ENCODE results near the gene VPS13C. TPM values are rescaled to one million over a fixed set of nuclear protein-coding genes. Genes with fewer than 3 reads are reported as not detected.

The VPS13C gene
- total RNA-seq, 8 experiments from 2014 or later = 31.2 to 166 (median 63.2) TPM

- in situ Hi-C loops (cut with MboI; ENCODE audit: low pct_unique_long_range_greater_than_20kb in 2 of 9, low sequenced_read_pairs in 9 of 9, unreplicated experiment in 9 of 9) = loop anchor here in 5 of 9 experiments (25.0 kb wide), 4 partner anchors 642 to 1467 kb away; no protein-coding TSS in a partner anchor
- ATAC-seq (replicated peaks in 6 of 8) = no peak
- Histone ChIP-seq H3K4me3 (no peak overlapping the region), H3K4me1 (replicated peaks in 1 of 2) (no peaks in the 10 kb centered on the region), H3K27ac (no peak overlapping the region)
- WGBS, 10 experiments = 45 to 100% (median 85%) methylated on average over 1 to 6 of the region's 6 CpGs; no CpG with 5 or more reads in 2 of the 10 experiments
Measured at GRCh38 chr15:61828860-61829513, 231.3 kb downstream of the VPS13C start.

GRCh38 chr15:61828008-61828407, 232.2 kb downstream of the VPS13C start:
- 79 to 100% (median 92%) methylated on average over 1 to 7 of the region's 13 CpGs; no CpG with 5 or more reads in 5 of the 10 experiments for WGBS, 10 experiments
- Histone ChIP-seq H3K27ac (no peak overlapping the region), H3K4me1 (replicated peaks in 1 of 2) (no peaks in the 10 kb centered on the region), H3K4me3 (no peak overlapping the region)
- in situ Hi-C loops (cut with MboI; ENCODE audit: low pct_unique_long_range_greater_than_20kb in 2 of 9, low sequenced_read_pairs in 9 of 9, unreplicated experiment in 9 of 9) = loop anchor here in 5 of 9 experiments (25.0 kb wide), 4 partner anchors 641 to 1466 kb away; no protein-coding TSS in a partner anchor
- ATAC-seq (replicated peaks in 6 of 8) = no peak

- Histone ChIP-seq H3K4me3 (no peak overlapping the region), H3K4me1 (replicated peaks in 1 of 2) (no peaks in the 10 kb centered on the region), H3K27ac (no peak overlapping the region)
- in situ Hi-C loops (cut with MboI; ENCODE audit: low pct_unique_long_range_greater_than_20kb in 2 of 9, low sequenced_read_pairs in 9 of 9, unreplicated experiment in 9 of 9) = loop anchor here in 5 of 9 experiments (25.0 kb wide), 4 partner anchors 640 to 1465 kb away; no protein-coding TSS in a partner anchor
- no peak for ATAC-seq (replicated peaks in 6 of 8)
- WGBS, 10 experiments = 0 to 86% (median 80%) methylated on average over 1 of the region's 1 CpG; no CpG with 5 or more reads in 5 of the 10 experiments
Measured at GRCh38 chr15:61827131-61827530, 233.1 kb downstream of the VPS13C start.

GRCh38 chr15:61824291-61824690, 236.0 kb downstream of the VPS13C start:
- Histone ChIP-seq H3K27ac (no peak overlapping the region), H3K4me3 (no peak overlapping the region), H3K4me1 (replicated peaks in 1 of 2) (no peaks in the 10 kb centered on the region)
- WGBS, 10 experiments = 0% methylated on average over 1 of the region's 1 CpG; no CpG with 5 or more reads in 2 of the 10 experiments
- in situ Hi-C loops (cut with MboI; ENCODE audit: low pct_unique_long_range_greater_than_20kb in 2 of 9, low sequenced_read_pairs in 9 of 9, unreplicated experiment in 9 of 9) = no loop called here
- ATAC-seq (replicated peaks in 6 of 8) = no peak

- in situ Hi-C loops (cut with MboI; ENCODE audit: low pct_unique_long_range_greater_than_20kb in 2 of 9, low sequenced_read_pairs in 9 of 9, unreplicated experiment in 9 of 9) = no loop called here
- Histone ChIP-seq H3K27ac (no peak overlapping the region), H3K4me1 (replicated peaks in 1 of 2) (peaks cover 6 to 7% of the 10 kb centered on the region in 2 donors), H3K4me3 (no peak overlapping the region)
- WGBS, 10 experiments = 0 to 100% (median 79%) methylated on average over 1 to 2 of the region's 3 CpGs; no CpG with 5 or more reads in 2 of the 10 experiments
- ATAC-seq (replicated peaks in 6 of 8) = no peak
Measured at GRCh38 chr15:61822511-61822910, 237.7 kb downstream of the VPS13C start.

GRCh38 chr15:61820951-61821350, 239.3 kb downstream of the VPS13C start:
- no peak for ATAC-seq (replicated peaks in 6 of 8)
- in situ Hi-C loops (cut with MboI; ENCODE audit: low pct_unique_long_range_greater_than_20kb in 2 of 9, low sequenced_read_pairs in 9 of 9, unreplicated experiment in 9 of 9) = no loop called here
- H3K27ac ChIP-seq = no peak overlapping the region
- peaks cover 10 to 18% of the 10 kb centered on the region in 2 donors for H3K4me1 ChIP-seq (replicated peaks in 1 of 2)
- H3K4me3 ChIP-seq = no peak overlapping the region
- 20 to 100% (median 80%) methylated on average over 1 to 3 of the region's 4 CpGs; no CpG with 5 or more reads in 5 of the 10 experiments for WGBS, 10 experiments

- Histone ChIP-seq H3K27ac (no peak overlapping the region), H3K4me3 (no peak overlapping the region), H3K4me1 (replicated peaks in 1 of 2) (peaks cover 10 to 18% of the 10 kb centered on the region in 2 donors)
- ATAC-seq (replicated peaks in 6 of 8) = no peak
- in situ Hi-C loops (cut with MboI; ENCODE audit: low pct_unique_long_range_greater_than_20kb in 2 of 9, low sequenced_read_pairs in 9 of 9, unreplicated experiment in 9 of 9) = no loop called here
- WGBS, 10 experiments = 40 to 100% (median 88%) methylated on average over 1 to 9 of the region's 9 CpGs; no CpG with 5 or more reads in 2 of the 10 experiments
Measured at GRCh38 chr15:61820212-61820611, 240.0 kb downstream of the VPS13C start.

- no peak for ATAC-seq (replicated peaks in 6 of 8)
- H3K4me3 ChIP-seq = no peak overlapping the region
- in situ Hi-C loops (cut with MboI; ENCODE audit: low pct_unique_long_range_greater_than_20kb in 2 of 9, low sequenced_read_pairs in 9 of 9, unreplicated experiment in 9 of 9) = no loop called here
- no peak overlapping the region for H3K27ac ChIP-seq
- WGBS, 10 experiments = 40 to 100% (median 95%) methylated on average over 1 to 6 of the region's 9 CpGs; no CpG with 5 or more reads in 6 of the 10 experiments
- H3K4me1 ChIP-seq (replicated peaks in 1 of 2) = peaks cover 10 to 18% of the 10 kb centered on the region in 2 donors
Measured at GRCh38 chr15:61819386-61819785, 240.9 kb downstream of the VPS13C start.

- WGBS, 10 experiments = 32 to 100% (median 100%) methylated on average over 1 to 2 of the region's 2 CpGs; no CpG with 5 or more reads in 4 of the 10 experiments
- no peak overlapping the region for H3K4me3 ChIP-seq
- peaks cover 10 to 18% of the 10 kb centered on the region in 2 donors for H3K4me1 ChIP-seq (replicated peaks in 1 of 2)
- no peak overlapping the region for H3K27ac ChIP-seq
- ATAC-seq (replicated peaks in 6 of 8) = no peak
- in situ Hi-C loops (cut with MboI; ENCODE audit: low pct_unique_long_range_greater_than_20kb in 2 of 9, low sequenced_read_pairs in 9 of 9, unreplicated experiment in 9 of 9) = no loop called here
Measured at GRCh38 chr15:61818801-61819200, 241.4 kb downstream of the VPS13C start.

GRCh38 chr15:61816856-61817255, 243.4 kb downstream of the VPS13C start:
- WGBS, 10 experiments = 56 to 100% (median 88%) methylated on average over 1 to 4 of the region's 7 CpGs; no CpG with 5 or more reads in 4 of the 10 experiments
- in situ Hi-C loops (cut with MboI; ENCODE audit: low pct_unique_long_range_greater_than_20kb in 2 of 9, low sequenced_read_pairs in 9 of 9, unreplicated experiment in 9 of 9) = no loop called here
- Histone ChIP-seq H3K27ac (no peak overlapping the region), H3K4me1 (replicated peaks in 1 of 2) (peaks cover 10 to 18% of the 10 kb centered on the region in 2 donors), H3K4me3 (no peak overlapping the region)
- ATAC-seq (replicated peaks in 6 of 8) = no peak

GRCh38 chr15:61815356-61816083, 244.7 kb downstream of the VPS13C start:
- 0 to 92% (median 84%) methylated on average over 1 to 5 of the region's 12 CpGs; no CpG with 5 or more reads in 3 of the 10 experiments for WGBS, 10 experiments
- in situ Hi-C loops (cut with MboI; ENCODE audit: low pct_unique_long_range_greater_than_20kb in 2 of 9, low sequenced_read_pairs in 9 of 9, unreplicated experiment in 9 of 9) = no loop called here
- Histone ChIP-seq H3K4me3 (no peak overlapping the region), H3K4me1 (replicated peaks in 1 of 2) (peaks cover 10 to 18% of the 10 kb centered on the region in 2 donors), H3K27ac (no peak overlapping the region)
- ATAC-seq (replicated peaks in 6 of 8) = no peak

GRCh38 chr15:61812476-61812875, 247.8 kb downstream of the VPS13C start:
- Histone ChIP-seq H3K4me1 (replicated peaks in 1 of 2) (peaks cover 3 to 18% of the 10 kb centered on the region in 2 donors), H3K4me3 (no peak overlapping the region), H3K27ac (no peak overlapping the region)
- no peak for ATAC-seq (replicated peaks in 6 of 8)
- in situ Hi-C loops (cut with MboI; ENCODE audit: low pct_unique_long_range_greater_than_20kb in 2 of 9, low sequenced_read_pairs in 9 of 9, unreplicated experiment in 9 of 9) = no loop called here
- 52 to 94% (median 84%) methylated on average over 1 to 6 of the region's 6 CpGs for WGBS, 10 experiments

GRCh38 chr15:61811952-61812351, 248.3 kb downstream of the VPS13C start:
- no peak overlapping the region for H3K4me3 ChIP-seq
- H3K27ac ChIP-seq = no peak overlapping the region
- WGBS, 10 experiments = 0 to 100% (median 56%) methylated on average over 1 to 8 of the region's 8 CpGs; no CpG with 5 or more reads in 2 of the 10 experiments
- H3K4me1 ChIP-seq (replicated peaks in 1 of 2) = peaks cover 0 to 12% of the 10 kb centered on the region in 2 donors
- no peak for ATAC-seq (replicated peaks in 6 of 8)
- in situ Hi-C loops (cut with MboI; ENCODE audit: low pct_unique_long_range_greater_than_20kb in 2 of 9, low sequenced_read_pairs in 9 of 9, unreplicated experiment in 9 of 9) = no loop called here
